PFSK-1 (cell line): ENCODE results near the gene PLCL2.

Source experiments
- FOXP2 ChIP-seq: optimal IDR thresholded peaks from 2 replicates; pipeline ENCODE3; 2011; ENCODE audit warnings: borderline replicate concordance, control low read depth, inconsistent platforms; ENCODE audit not compliant: insufficient read depth; ENCODE audit errors: extremely low read length, extremely low read depth
- POLR2AphosphoS5 ChIP-seq: IDR thresholded peaks from 2 replicates; pipeline ENCODE4 v1.6.1; 2012; ENCODE audit warnings: low read depth, mild to moderate bottlenecking, control low read depth, low read length, moderate library complexity
- SIN3A ChIP-seq: IDR thresholded peaks from 2 replicates; pipeline ENCODE4 v1.6.1; 2012; ENCODE audit warnings: mild to moderate bottlenecking, low read length, moderate library complexity, borderline replicate concordance; ENCODE audit not compliant: insufficient read depth
- TAF1 ChIP-seq: IDR thresholded peaks from 2 replicates; pipeline ENCODE4 v1.6.1; 2012; ENCODE audit warnings: low read length, control low read depth, borderline replicate concordance; ENCODE audit not compliant: insufficient read depth
- TF ChIP-seq, protein P1 (sequence below), 2 experiments: IDR thresholded peaks; 2 replicates each; pipeline versions ENCODE4 v1.6.1 to v1.8.0; 2011 to 2012; ENCODE audit warnings: low read depth in 2 of 2, low read length in 2 of 2, control low read depth in 1 of 2, inconsistent platforms in 1 of 2, mild to moderate bottlenecking in 1 of 2, moderate library complexity in 1 of 2; ENCODE audit not compliant: insufficient read depth in 1 of 2

PLCL2 gene

DNA sequence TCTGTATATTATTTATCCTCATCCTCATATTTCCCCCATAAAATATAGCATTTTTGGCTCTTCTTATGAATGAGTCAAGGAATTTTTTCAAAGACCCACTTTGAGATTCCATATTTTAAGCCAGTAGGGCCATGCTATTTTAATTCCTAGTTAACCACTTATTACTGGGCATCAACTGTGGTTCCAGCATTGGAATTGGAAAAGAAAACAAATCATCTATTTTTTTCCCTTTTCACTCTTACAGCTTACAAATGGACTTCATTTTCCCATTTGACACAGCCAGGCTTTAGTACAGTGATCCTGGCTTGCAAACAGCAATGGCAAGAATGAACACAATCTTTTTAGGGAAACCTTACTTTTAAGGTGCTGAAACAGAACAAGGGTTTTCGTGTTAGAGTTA, 19.4 kb upstream of the PLCL2 start:
- TF ChIP-seq SIN3A, result no peak
- no peak for TF ChIP-seq TAF1
- no peak for TF ChIP-seq FOXP2
- TF ChIP-seq POLR2AphosphoS5, result no peak
- TF ChIP-seq, protein P1, sequence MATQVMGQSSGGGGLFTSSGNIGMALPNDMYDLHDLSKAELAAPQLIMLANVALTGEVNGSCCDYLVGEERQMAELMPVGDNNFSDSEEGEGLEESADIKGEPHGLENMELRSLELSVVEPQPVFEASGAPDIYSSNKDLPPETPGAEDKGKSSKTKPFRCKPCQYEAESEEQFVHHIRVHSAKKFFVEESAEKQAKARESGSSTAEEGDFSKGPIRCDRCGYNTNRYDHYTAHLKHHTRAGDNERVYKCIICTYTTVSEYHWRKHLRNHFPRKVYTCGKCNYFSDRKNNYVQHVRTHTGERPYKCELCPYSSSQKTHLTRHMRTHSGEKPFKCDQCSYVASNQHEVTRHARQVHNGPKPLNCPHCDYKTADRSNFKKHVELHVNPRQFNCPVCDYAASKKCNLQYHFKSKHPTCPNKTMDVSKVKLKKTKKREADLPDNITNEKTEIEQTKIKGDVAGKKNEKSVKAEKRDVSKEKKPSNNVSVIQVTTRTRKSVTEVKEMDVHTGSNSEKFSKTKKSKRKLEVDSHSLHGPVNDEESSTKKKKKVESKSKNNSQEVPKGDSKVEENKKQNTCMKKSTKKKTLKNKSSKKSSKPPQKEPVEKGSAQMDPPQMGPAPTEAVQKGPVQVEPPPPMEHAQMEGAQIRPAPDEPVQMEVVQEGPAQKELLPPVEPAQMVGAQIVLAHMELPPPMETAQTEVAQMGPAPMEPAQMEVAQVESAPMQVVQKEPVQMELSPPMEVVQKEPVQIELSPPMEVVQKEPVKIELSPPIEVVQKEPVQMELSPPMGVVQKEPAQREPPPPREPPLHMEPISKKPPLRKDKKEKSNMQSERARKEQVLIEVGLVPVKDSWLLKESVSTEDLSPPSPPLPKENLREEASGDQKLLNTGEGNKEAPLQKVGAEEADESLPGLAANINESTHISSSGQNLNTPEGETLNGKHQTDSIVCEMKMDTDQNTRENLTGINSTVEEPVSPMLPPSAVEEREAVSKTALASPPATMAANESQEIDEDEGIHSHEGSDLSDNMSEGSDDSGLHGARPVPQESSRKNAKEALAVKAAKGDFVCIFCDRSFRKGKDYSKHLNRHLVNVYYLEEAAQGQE (IDR thresholded peaks at IDR 0.05; ENCODE audit: insufficient read depth in 1 of 2, low read depth in 2 of 2, low read length in 2 of 2), result no peak

DNA sequence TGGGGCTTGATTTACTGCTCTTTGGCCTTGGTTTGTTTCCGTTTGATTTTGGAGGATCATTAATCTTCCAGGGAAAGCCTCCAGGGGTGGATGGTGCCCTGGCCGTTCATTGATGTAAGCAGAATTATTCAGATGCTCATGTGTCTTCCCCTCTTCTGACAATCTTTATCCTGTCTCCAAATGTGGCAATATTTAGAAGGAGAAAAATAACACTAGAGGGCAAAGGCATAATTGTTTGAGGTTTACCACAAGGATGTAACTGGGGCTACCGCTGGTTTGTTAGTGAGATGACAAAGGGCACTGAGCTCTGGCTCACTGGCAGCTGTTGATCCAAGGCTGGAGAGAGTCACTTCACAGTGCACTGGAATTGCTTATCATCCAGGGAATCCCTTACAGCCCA, 18.2 kb upstream of the PLCL2 start:
- TF ChIP-seq TAF1 (no peak), FOXP2 (no peak), POLR2AphosphoS5 (no peak)
- TF ChIP-seq, protein P1 (IDR thresholded peaks at IDR 0.05; ENCODE audit: insufficient read depth in 1 of 2, low read depth in 2 of 2, low read length in 2 of 2), result no peak

DNA sequence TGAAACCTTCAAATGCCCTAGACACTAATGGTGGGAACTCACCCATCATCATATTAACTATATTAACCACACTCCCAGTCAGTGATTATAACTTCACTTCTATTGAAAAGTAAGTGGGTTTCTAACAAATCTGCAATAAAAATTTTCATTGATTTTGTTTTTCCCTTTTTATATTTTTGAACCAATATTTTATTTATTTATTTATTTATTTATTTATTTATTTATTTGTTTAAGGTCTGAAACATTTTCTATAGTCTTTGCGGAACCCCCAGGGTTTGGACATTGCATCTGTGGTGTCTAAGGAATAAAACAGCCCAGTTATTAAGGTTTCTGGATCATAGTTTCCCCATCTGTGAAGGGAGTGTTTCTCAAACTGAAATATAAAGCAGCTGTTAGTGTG, 16.2 kb upstream of the PLCL2 start:
- TF ChIP-seq TAF1, result no peak
- no peak for TF ChIP-seq FOXP2
- TF ChIP-seq, protein P1 (IDR thresholded peaks at IDR 0.05; ENCODE audit: insufficient read depth in 1 of 2, low read depth in 2 of 2, low read length in 2 of 2), result no peak
- no peak for TF ChIP-seq POLR2AphosphoS5
- no peak for TF ChIP-seq SIN3A

DNA sequence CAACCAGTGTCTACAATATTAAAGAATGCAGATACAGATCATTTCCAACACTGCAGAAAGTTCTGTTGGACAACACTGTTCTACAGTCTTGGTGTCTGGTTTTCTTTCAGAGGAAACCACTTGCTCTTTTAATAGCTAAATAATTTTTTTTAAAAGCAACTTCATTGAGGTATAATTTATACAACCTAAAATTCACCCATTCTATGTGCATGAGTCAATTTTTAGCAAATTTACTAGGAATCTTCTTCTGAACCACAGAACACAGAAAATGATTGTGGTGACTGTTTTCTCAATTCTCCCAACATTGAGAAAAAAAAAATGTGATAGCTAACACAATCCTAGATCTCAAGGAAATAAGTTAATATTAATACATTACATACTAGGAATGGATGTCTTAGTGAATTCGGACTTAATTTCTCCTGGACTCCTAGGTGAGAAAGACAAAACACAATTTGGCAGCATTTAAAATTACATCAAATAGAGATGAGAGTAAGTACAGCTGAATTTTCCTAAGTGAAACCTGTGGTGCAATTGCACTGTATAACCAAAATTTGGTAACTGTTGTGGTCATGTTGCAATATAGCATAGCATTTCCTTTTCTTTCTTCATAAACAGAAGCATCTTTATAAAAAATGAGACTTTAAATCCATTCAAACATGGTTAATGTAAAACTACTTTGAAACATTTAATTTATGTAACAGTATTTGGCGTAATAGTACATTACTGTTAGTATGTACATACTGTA, 15.3 kb upstream of the PLCL2 start:
- TF ChIP-seq TAF1 (no peak), SIN3A (no peak), FOXP2 (no peak), POLR2AphosphoS5 (no peak)
- TF ChIP-seq, protein P1 (IDR thresholded peaks at IDR 0.05; ENCODE audit: insufficient read depth in 1 of 2, low read depth in 2 of 2, low read length in 2 of 2), result no peak
